Epithelial cell of esophagus (primary cell): ENCODE measurements around the gene RAPGEFL1.

Experiments
- DNase-seq: peaks from one replicate; pipeline ENCODE4 v3.0.0; 2010; ENCODE audit warnings: low read depth
- H3K4me3 ChIP-seq: 2 replicates; pipeline ENCODE4 v1.5.1; 2011; ENCODE audit warnings: mild to moderate bottlenecking, low read length, control low read depth
- CTCF ChIP-seq: IDR thresholded peaks from 2 replicates; pipeline ENCODE4 v1.5.1; 2011; ENCODE audit warnings: low read depth, mild to moderate bottlenecking, low read length, control low read depth, inconsistent platforms; ENCODE audit not compliant: insufficient read depth; ENCODE audit errors: missing control alignments

Gene RAPGEFL1

GRCh38 chr17:40145476-40145875, 31.8 kb upstream of the RAPGEFL1 start:
- no peak for DNase-seq
- no peak for TF ChIP-seq CTCF
- no peak overlapping the region for H3K4me3 ChIP-seq

- TF ChIP-seq CTCF = no peak
- no peak for DNase-seq
- H3K4me3 ChIP-seq = no peak overlapping the region
Observed at GRCh38 chr17:40148527-40148926, 28.7 kb upstream of the RAPGEFL1 start.

GRCh38 chr17:40150276-40150675, 27.0 kb upstream of the RAPGEFL1 start:
- no peak for TF ChIP-seq CTCF
- H3K4me3 ChIP-seq = no peak overlapping the region
- no peak for DNase-seq

GRCh38 chr17:40151414-40151963, 25.8 kb upstream of the RAPGEFL1 start:
- no peak for TF ChIP-seq CTCF
- no peak overlapping the region for H3K4me3 ChIP-seq
- DNase-seq = no peak

- DNase-seq = no peak
- no peak overlapping the region for H3K4me3 ChIP-seq
- no peak for TF ChIP-seq CTCF
Observed at GRCh38 chr17:40153603-40154236, 23.6 kb upstream of the RAPGEFL1 start.

GRCh38 chr17:40157973-40158372, 19.3 kb upstream of the RAPGEFL1 start:
- no peak for TF ChIP-seq CTCF
- DNase-seq = peak; percentile 51
- H3K4me3 ChIP-seq = no peak overlapping the region
